Gastrocnemius medialis (tissue), 4 donors: ENCODE measurements around the gene NUCB2. TPM values are rescaled to one million over a fixed set of nuclear protein-coding genes. Genes with fewer than 3 reads are reported as not detected.

Experiments used
- ATAC-seq, 2 donors: fragments of 150-250 bp; one replicate each; pipeline ENCODE4 v1.9.1; 2016
- DNase-seq, 2 donors: peaks; one replicate each; pipeline ENCODE4 v3.0.0-alpha.2; 2019
- H3K27ac ChIP-seq, 4 donors: fragments of 200-600 bp; sonication (generic); 1 replicate in 1 of 4; 2 replicates in 3 of 4; pipeline ENCODE4 v1.5.1; 2016 to 2018; ENCODE audit warnings: mild to moderate bottlenecking in 2 of 4, moderate library complexity in 1 of 4
- H3K27me3 ChIP-seq, 3 donors: fragments of 200-600 bp; sonication (generic) in 2 of 3; 1 replicate in 1 of 3; 2 replicates in 2 of 3; pipeline versions ENCODE4 v1.5.1 to v1.6.0; 2016 to 2019; ENCODE audit warnings: mild to moderate bottlenecking in 1 of 3, moderate library complexity in 1 of 3
- H3K36me3 ChIP-seq, 2 donors: fragments of 200-600 bp; sonication (generic) in 1 of 2; one replicate each; pipeline ENCODE4 v1.5.1; 2017 to 2018
- H3K4me1 ChIP-seq, 2 donors: fragments of 200-600 bp; sonication (generic) in 1 of 2; one replicate each; pipeline ENCODE4 v1.5.1; 2016 to 2017; ENCODE audit warnings: mild to moderate bottlenecking in 2 of 2
- H3K4me3 ChIP-seq, 4 donors: fragments of 200-600 bp; sonication (generic) in 3 of 4; 1 replicate in 1 of 4; 2 replicates in 3 of 4; pipeline ENCODE4 v1.5.1; 2016 to 2019; ENCODE audit warnings: mild to moderate bottlenecking in 2 of 4
- H3K9me3 ChIP-seq, 3 donors: fragments of 200-600 bp; sonication (generic) in 2 of 3; 1 replicate in 1 of 3; 2 replicates in 2 of 3; pipeline ENCODE4 v1.5.1; 2016 to 2019
- POLR2A ChIP-seq, 2 donors: fragments of 450-650 bp; IDR thresholded peaks; one replicate each; pipeline ENCODE4 v1.6.1; 2017; ENCODE audit warnings: antibody characterized with exemption in 2 of 2, mild to moderate bottlenecking in 2 of 2, moderate library complexity in 2 of 2
- in situ Hi-C, 4 donors: fragments of 200-750 bp; cut with MboI; loops; one replicate each; pipeline versions ENCODE4 v1.15.0 to v1.8.0; 2017; ENCODE audit warnings: low sequenced_read_pairs in 4 of 4
- intact Hi-C: fragments of 100-400 bp; cut with DNase I; formaldehyde crosslinking; loops from one replicate; pipeline ENCODE4 v1.15.1; 2023; ENCODE audit warnings: low total_unique reads
- total RNA-seq, 4 donors: library from RNA; depleted of rRNA; stranded (reverse); fragments of >200 nt; gene quantifications; one replicate each; pipeline versions ENCODE4 v1.1.0 to v1.2.3, GENCODE V29; 2016
- TF ChIP-seq, protein P1 (sequence below), 5 experiments: fragments of 450-650 bp in 3 of 5; fragments of 200-600 bp in 2 of 5; sonication (generic) in 2 of 5; IDR thresholded peaks in 4 of 5; conservative IDR thresholded peaks in 1 of 5; 1 replicate in 4 of 5; 2 replicates in 1 of 5; pipeline ENCODE4 v1.5.1; 2016 to 2019; ENCODE audit warnings: antibody characterized with exemption in 5 of 5, mild to moderate bottlenecking in 3 of 5, moderate library complexity in 3 of 5

Gene NUCB2
- total RNA-seq, 4 donors from 2014 or later: 15.1 to 59.1 (median 39.1) TPM

GRCh38 chr11:17258670-17259069 is 17.9 kb upstream of the NUCB2 start:
- Histone ChIP-seq H3K36me3 (no peaks in the 10 kb centered on the region), H3K27ac (no peak overlapping the region), H3K4me1 (no peaks in the 10 kb centered on the region), H3K9me3 (no peaks in the 10 kb centered on the region), H3K4me3 (no peak overlapping the region), H3K27me3 (no peaks in the 10 kb centered on the region)
- in situ Hi-C loops: no loop called here
- ATAC-seq: no peak
- no peak for DNase-seq
- TF ChIP-seq, protein P1, sequence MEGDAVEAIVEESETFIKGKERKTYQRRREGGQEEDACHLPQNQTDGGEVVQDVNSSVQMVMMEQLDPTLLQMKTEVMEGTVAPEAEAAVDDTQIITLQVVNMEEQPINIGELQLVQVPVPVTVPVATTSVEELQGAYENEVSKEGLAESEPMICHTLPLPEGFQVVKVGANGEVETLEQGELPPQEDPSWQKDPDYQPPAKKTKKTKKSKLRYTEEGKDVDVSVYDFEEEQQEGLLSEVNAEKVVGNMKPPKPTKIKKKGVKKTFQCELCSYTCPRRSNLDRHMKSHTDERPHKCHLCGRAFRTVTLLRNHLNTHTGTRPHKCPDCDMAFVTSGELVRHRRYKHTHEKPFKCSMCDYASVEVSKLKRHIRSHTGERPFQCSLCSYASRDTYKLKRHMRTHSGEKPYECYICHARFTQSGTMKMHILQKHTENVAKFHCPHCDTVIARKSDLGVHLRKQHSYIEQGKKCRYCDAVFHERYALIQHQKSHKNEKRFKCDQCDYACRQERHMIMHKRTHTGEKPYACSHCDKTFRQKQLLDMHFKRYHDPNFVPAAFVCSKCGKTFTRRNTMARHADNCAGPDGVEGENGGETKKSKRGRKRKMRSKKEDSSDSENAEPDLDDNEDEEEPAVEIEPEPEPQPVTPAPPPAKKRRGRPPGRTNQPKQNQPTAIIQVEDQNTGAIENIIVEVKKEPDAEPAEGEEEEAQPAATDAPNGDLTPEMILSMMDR (IDR thresholded peaks at IDR 0.05 in 4 of 5, conservative IDR thresholded peaks at IDR 0.05 in 1 of 5): no peak
- TF ChIP-seq POLR2A (IDR thresholded peaks at IDR 0.05): no peak
- intact Hi-C loops: no loop called here

GRCh38 chr11:17259519-17259918 is 17.0 kb upstream of the NUCB2 start:
- TF ChIP-seq POLR2A (IDR thresholded peaks at IDR 0.05): no peak
- TF ChIP-seq, protein P1 (IDR thresholded peaks at IDR 0.05 in 4 of 5, conservative IDR thresholded peaks at IDR 0.05 in 1 of 5): no peak
- intact Hi-C loops: no loop called here
- H3K27me3 ChIP-seq: no peaks in the 10 kb centered on the region
- H3K36me3 ChIP-seq: no peaks in the 10 kb centered on the region
- no peaks in the 10 kb centered on the region for H3K9me3 ChIP-seq
- DNase-seq: no peak
- H3K4me3 ChIP-seq: no peak overlapping the region
- no peak overlapping the region for H3K27ac ChIP-seq
- ATAC-seq: no peak
- H3K4me1 ChIP-seq: no peaks in the 10 kb centered on the region
- in situ Hi-C loops: no loop called here

DNA sequence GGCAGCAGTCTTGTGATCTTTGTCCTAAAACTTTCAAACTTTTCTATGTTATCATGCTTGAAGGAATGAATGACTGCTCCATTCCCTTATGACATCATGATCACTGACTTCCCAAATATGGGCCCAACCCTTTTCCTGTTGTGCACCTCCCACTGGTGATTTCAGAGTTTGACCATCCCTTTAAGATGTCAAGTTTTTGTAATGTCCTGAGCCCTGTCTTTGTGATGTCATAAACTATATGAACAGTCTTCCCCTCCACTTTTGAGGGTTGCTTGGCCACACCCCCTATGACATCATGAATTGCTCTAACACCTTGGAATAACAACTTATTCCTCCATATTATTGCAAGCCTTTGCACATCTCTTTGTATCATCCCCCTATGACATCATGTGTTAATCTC is 16.5 kb upstream of the NUCB2 start:
- intact Hi-C loops: no loop called here
- no peak overlapping the region for H3K27ac ChIP-seq
- H3K9me3 ChIP-seq: no peaks in the 10 kb centered on the region
- H3K4me1 ChIP-seq: no peaks in the 10 kb centered on the region
- in situ Hi-C loops: no loop called here
- TF ChIP-seq POLR2A (IDR thresholded peaks at IDR 0.05): no peak
- TF ChIP-seq, protein P1 (IDR thresholded peaks at IDR 0.05 in 4 of 5, conservative IDR thresholded peaks at IDR 0.05 in 1 of 5): no peak
- no peaks in the 10 kb centered on the region for H3K36me3 ChIP-seq
- H3K4me3 ChIP-seq: no peak overlapping the region
- no peaks in the 10 kb centered on the region for H3K27me3 ChIP-seq
- ATAC-seq: no peak
- no peak for DNase-seq

- H3K4me1 ChIP-seq: no peaks in the 10 kb centered on the region
Observed at GRCh38 chr11:17263769-17264168, 12.8 kb upstream of the NUCB2 start.

More at GRCh38 chr11:17263769-17264168, 12.8 kb upstream of the NUCB2 start:
- ATAC-seq (no peak), DNase-seq (no peak)
- no peaks in the 10 kb centered on the region for H3K36me3 ChIP-seq
- intact Hi-C loops: no loop called here
- H3K27me3 ChIP-seq: no peaks in the 10 kb centered on the region
- no peak for TF ChIP-seq POLR2A (IDR thresholded peaks at IDR 0.05)
- TF ChIP-seq, protein P1 (IDR thresholded peaks at IDR 0.05 in 4 of 5, conservative IDR thresholded peaks at IDR 0.05 in 1 of 5): no peak
- in situ Hi-C loops: no loop called here
- no peak overlapping the region for H3K27ac ChIP-seq
- H3K9me3 ChIP-seq: no peaks in the 10 kb centered on the region
- no peak overlapping the region for H3K4me3 ChIP-seq
